HepG2 (cell line): ENCODE data around the gene EPC1. TPM values are rescaled to one million over a fixed set of nuclear protein-coding genes. Genes with fewer than 3 reads are reported as not detected.

Experiments used
- CCDC6 ChIP-seq: sonication (generic); formaldehyde crosslinking; IDR thresholded peaks from 2 replicates; pipeline ENCODE4 v1.8.1; 2022; ENCODE audit warnings: mild to moderate bottlenecking, missing genetic modification reagents, moderate library complexity
- ELF4 ChIP-seq: sonication (generic); formaldehyde crosslinking; IDR thresholded peaks from 2 replicates; pipeline ENCODE4 v1.5.0; 2020; ENCODE audit warnings: missing genetic modification reagents, mild to moderate bottlenecking, moderate library complexity, borderline replicate concordance
- FIP1L1 ChIP-seq: fragments of 200-400 bp; formaldehyde crosslinking; IDR thresholded peaks from 2 replicates; pipeline ENCODE4 v1.6.1; 2018; ENCODE audit warnings: low read depth, mild to moderate bottlenecking, low read length, moderate library complexity, borderline replicate concordance; ENCODE audit not compliant: insufficient read depth
- FOXA3 ChIP-seq: IDR thresholded peaks from 2 replicates; pipeline ENCODE4 v1.6.1; 2016; ENCODE audit warnings: missing genetic modification reagents, missing compliant biosample characterization
- HNF4G ChIP-seq, 2 experiments: sonication (generic) in 1 of 2; formaldehyde crosslinking in 1 of 2; IDR thresholded peaks; 2 replicates each; pipeline versions ENCODE4 v1.4.0 to v1.6.1; 2011 to 2020; ENCODE audit warnings: borderline replicate concordance in 2 of 2, low read depth in 2 of 2, mild to moderate bottlenecking in 2 of 2, low read length in 1 of 2, missing genetic modification reagents in 1 of 2, moderate library complexity in 1 of 2
- LCORL ChIP-seq, 2 experiments: fragments of 450-650 bp in 1 of 2; sonication (generic) in 1 of 2; formaldehyde crosslinking in 1 of 2; IDR thresholded peaks; 2 replicates each; pipeline versions ENCODE4 v1.5.0 to v1.6.1; 2017 to 2020; ENCODE audit warnings: antibody characterized with exemption in 1 of 2, missing genetic modification reagents in 1 of 2
- NFKBIZ ChIP-seq: IDR thresholded peaks from 2 replicates; pipeline ENCODE4 v1.6.1; 2018; ENCODE audit warnings: missing genetic modification reagents, missing compliant biosample characterization
- PAWR ChIP-seq: sonication (generic); formaldehyde crosslinking; IDR thresholded peaks from 2 replicates; pipeline ENCODE4 v1.4.0; 2020; ENCODE audit warnings: missing genetic modification reagents, mild to moderate bottlenecking, borderline replicate concordance
- RBFOX2 ChIP-seq: fragments of 200-400 bp; formaldehyde crosslinking; IDR thresholded peaks from 2 replicates; pipeline ENCODE4 v1.6.1; 2017; ENCODE audit warnings: low read depth, mild to moderate bottlenecking, low read length
- REPIN1 ChIP-seq: sonication (generic); formaldehyde crosslinking; IDR thresholded peaks from 2 replicates; pipeline ENCODE4 v1.8.0; 2022; ENCODE audit warnings: missing genetic modification reagents, low read depth, mild to moderate bottlenecking, borderline replicate concordance
- RORA ChIP-seq: sonication (generic); formaldehyde crosslinking; IDR thresholded peaks from 2 replicates; pipeline ENCODE4 v1.5.0; 2020; ENCODE audit warnings: mild to moderate bottlenecking, missing genetic modification reagents, moderate library complexity
- SIN3A ChIP-seq: IDR thresholded peaks from 2 replicates; pipeline ENCODE4 v1.6.1; 2011; ENCODE audit warnings: low read depth, mild to moderate bottlenecking, control low read depth, low read length, borderline replicate concordance
- SIX4 ChIP-seq: sonication (generic); formaldehyde crosslinking; IDR thresholded peaks from 2 replicates; pipeline ENCODE4 v1.4.0; 2020; ENCODE audit warnings: missing genetic modification reagents
- STAG1 ChIP-seq: sonication (generic); formaldehyde crosslinking; IDR thresholded peaks from 2 replicates; pipeline ENCODE4 v1.4.0; 2020; ENCODE audit warnings: missing genetic modification reagents
- ZBTB1 ChIP-seq: sonication (generic); formaldehyde crosslinking; IDR thresholded peaks from 2 replicates; pipeline ENCODE4 v1.4.0; 2020; ENCODE audit warnings: missing genetic modification reagents, borderline replicate concordance
- ZNF292 ChIP-seq: sonication (generic); formaldehyde crosslinking; IDR thresholded peaks from 2 replicates; pipeline ENCODE4 v1.8.1; 2022; ENCODE audit warnings: mild to moderate bottlenecking, low read depth, missing genetic modification reagents, borderline replicate concordance
- ZNF775 ChIP-seq: sonication (generic); formaldehyde crosslinking; IDR thresholded peaks from 2 replicates; pipeline ENCODE4 v1.4.0; 2020; ENCODE audit warnings: missing genetic modification reagents, mild to moderate bottlenecking, moderate library complexity, borderline replicate concordance
- polyA plus RNA-seq, 8 experiments: library from polyadenylated mRNA; depleted of rRNA in 3 of 8; stranded (reverse) in 7 of 8; unstranded in 1 of 8; fragments of >200 nt; fragmentation: Illumina TruSeq in 4 of 8; extraction: Trizol in 4 of 8; gene quantifications; 2 replicates each; pipeline versions ENCODE4 v1.2.1 to v1.2.3, GENCODE V29; 2011 to 2016; ENCODE audit warnings: low read depth in 4 of 8, missing spikeins in 1 of 8, mixed read lengths in 1 of 8; ENCODE audit not compliant: insufficient read depth in 1 of 8
- total RNA-seq, 5 experiments: library from RNA; depleted of rRNA; stranded (reverse); fragments of >200 nt; fragmentation: Illumina TruSeq; extraction: Trizol; gene quantifications; 2 replicates each; pipeline ENCODE4 v1.2.3, GENCODE V29; 2016; ENCODE audit warnings: low read depth in 1 of 5
- TF ChIP-seq, protein P1 (sequence below): sonication (generic); formaldehyde crosslinking; IDR thresholded peaks from 2 replicates; pipeline ENCODE4 v1.8.0; 2022; ENCODE audit warnings: missing genetic modification reagents, low read depth, mild to moderate bottlenecking, borderline replicate concordance
- TF ChIP-seq, protein P2 (sequence below): sonication (generic); formaldehyde crosslinking; IDR thresholded peaks from 2 replicates; pipeline ENCODE4 v1.5.1; 2020; ENCODE audit warnings: missing genetic modification reagents, mild to moderate bottlenecking, borderline replicate concordance
- TF ChIP-seq, protein P3 (sequence below): sonication (generic); formaldehyde crosslinking; IDR thresholded peaks from 2 replicates; pipeline ENCODE4 v1.4.0; 2020; ENCODE audit warnings: missing genetic modification reagents, mild to moderate bottlenecking, borderline replicate concordance
- TF ChIP-seq, protein P4 (sequence below): IDR thresholded peaks from 2 replicates; pipeline ENCODE4 v1.6.1; 2016; ENCODE audit warnings: missing compliant biosample characterization, missing genetic modification reagents, borderline replicate concordance

EPC1 gene
- total and polyA plus RNA-seq, 2 of the 13 experiments (the other 11 are each of a cell fraction or from before 2014, with no cell fraction given), result 28.7 to 44.2 TPM

DNA sequence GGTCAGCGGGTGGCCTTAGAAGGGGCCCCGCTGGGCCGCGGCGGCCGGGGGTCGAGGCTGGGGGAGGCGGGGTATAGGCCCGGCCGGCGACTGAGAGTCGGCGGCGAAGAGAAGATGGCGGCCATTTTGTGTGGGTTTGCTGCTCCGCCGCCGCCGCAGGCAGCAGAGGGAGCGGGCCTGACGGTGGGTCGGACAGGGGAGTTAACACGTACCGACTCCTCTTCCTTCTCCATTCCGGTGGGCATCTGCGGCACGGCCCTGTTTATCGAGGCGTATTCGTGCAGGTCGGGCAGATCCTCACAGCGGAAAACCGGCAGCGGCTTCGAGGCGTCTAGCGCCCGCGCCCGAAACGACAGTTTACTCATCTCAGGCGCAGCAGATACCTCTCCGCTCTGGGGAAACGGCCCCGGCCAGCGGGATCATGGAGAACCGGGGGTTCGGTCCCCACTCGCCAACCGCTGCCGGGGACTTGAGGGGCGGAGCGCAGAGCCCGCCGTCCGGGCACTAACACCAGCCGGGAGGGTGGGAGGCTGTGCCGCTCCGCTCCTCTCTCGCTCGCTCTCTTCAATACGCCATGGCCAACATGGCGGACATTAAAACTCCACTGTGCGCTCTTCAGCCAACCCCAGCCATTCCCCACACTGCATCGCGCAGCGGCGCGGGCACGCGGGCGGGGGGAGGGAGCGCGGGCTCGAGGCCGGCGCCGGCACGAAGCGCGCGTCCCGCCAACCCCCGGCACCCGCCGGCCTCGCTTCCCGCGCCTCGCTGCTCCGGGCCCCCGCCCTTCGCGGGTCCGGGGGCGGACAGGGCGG is at the start of gene EPC1 (continued):
- TF ChIP-seq STAG1 (CRISPR knock-in tag) (no peak), RBFOX2 (peak; percentile 88), FOXA3 (CRISPR knock-in tag) (no peak), REPIN1 (CRISPR knock-in tag) (peak; percentile 34; the same call in 1 of the 2 replicates), ZNF775 (no peak; the same call in 1 of the 2 replicates), LCORL (IDR thresholded peaks at IDR 0.05) (no peak), LCORL (CRISPR knock-in tag; IDR thresholded peaks at IDR 0.05) (no peak), SIX4 (no peak), SIN3A (peak; percentile 34; the same call in 1 of the 2 replicates), HNF4G (IDR thresholded peaks at IDR 0.05; ENCODE audit: borderline replicate concordance, low read depth, low read length) (no peak; the same call in 1 of the 2 replicates), HNF4G (CRISPR knock-in tag; IDR thresholded peaks at IDR 0.05; ENCODE audit: borderline replicate concordance, low read depth) (no peak), ZNF292 (CRISPR knock-in tag) (no peak), FIP1L1 (no peak), NFKBIZ (0 out of 2 replicates have a peak, but pooled peaks have one; percentile 65), ELF4 (CRISPR knock-in tag) (no peak), CCDC6 (CRISPR knock-in tag) (0 out of 2 replicates have a peak, but pooled peaks have one; percentile 63), RORA (CRISPR knock-in tag) (no peak), ZBTB1 (CRISPR knock-in tag) (no peak), PAWR (CRISPR knock-in tag) (no peak)
- TF ChIP-seq, protein P1, sequence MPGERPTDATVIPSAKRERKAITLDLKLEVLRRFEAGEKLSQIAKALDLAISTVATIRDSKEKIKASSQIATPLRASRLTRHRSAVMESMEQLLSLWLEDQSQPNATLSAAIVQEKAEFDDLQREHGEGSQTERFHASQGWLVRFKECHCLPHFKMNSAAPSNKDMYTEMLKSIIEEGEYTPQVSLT (CRISPR knock-in tag), result no peak; the same call in 1 of the 2 replicates
- TF ChIP-seq, protein P2, sequence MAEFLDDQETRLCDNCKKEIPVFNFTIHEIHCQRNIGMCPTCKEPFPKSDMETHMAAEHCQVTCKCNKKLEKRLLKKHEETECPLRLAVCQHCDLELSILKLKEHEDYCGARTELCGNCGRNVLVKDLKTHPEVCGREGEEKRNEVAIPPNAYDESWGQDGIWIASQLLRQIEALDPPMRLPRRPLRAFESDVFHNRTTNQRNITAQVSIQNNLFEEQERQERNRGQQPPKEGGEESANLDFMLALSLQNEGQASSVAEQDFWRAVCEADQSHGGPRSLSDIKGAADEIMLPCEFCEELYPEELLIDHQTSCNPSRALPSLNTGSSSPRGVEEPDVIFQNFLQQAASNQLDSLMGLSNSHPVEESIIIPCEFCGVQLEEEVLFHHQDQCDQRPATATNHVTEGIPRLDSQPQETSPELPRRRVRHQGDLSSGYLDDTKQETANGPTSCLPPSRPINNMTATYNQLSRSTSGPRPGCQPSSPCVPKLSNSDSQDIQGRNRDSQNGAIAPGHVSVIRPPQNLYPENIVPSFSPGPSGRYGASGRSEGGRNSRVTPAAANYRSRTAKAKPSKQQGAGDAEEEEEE (CRISPR knock-in tag), result no peak
- TF ChIP-seq, protein P3, sequence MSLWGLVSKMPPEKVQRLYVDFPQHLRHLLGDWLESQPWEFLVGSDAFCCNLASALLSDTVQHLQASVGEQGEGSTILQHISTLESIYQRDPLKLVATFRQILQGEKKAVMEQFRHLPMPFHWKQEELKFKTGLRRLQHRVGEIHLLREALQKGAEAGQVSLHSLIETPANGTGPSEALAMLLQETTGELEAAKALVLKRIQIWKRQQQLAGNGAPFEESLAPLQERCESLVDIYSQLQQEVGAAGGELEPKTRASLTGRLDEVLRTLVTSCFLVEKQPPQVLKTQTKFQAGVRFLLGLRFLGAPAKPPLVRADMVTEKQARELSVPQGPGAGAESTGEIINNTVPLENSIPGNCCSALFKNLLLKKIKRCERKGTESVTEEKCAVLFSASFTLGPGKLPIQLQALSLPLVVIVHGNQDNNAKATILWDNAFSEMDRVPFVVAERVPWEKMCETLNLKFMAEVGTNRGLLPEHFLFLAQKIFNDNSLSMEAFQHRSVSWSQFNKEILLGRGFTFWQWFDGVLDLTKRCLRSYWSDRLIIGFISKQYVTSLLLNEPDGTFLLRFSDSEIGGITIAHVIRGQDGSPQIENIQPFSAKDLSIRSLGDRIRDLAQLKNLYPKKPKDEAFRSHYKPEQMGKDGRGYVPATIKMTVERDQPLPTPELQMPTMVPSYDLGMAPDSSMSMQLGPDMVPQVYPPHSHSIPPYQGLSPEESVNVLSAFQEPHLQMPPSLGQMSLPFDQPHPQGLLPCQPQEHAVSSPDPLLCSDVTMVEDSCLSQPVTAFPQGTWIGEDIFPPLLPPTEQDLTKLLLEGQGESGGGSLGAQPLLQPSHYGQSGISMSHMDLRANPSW (CRISPR knock-in tag), result no peak; the same call in 1 of the 2 replicates
- TF ChIP-seq, protein P4, sequence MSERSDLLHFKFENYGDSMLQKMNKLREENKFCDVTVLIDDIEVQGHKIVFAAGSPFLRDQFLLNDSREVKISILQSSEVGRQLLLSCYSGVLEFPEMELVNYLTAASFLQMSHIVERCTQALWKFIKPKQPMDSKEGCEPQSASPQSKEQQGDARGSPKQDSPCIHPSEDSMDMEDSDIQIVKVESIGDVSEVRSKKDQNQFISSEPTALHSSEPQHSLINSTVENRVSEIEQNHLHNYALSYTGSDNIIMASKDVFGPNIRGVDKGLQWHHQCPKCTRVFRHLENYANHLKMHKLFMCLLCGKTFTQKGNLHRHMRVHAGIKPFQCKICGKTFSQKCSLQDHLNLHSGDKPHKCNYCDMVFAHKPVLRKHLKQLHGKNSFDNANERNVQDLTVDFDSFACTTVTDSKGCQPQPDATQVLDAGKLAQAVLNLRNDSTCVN (CRISPR knock-in tag), result peak; percentile 10; the same call in 1 of the 2 replicates
